Stimulated activated naive CD8-positive, alpha-beta T cell treated with anti-CD3 and anti-CD28 coated beads, Interleukin-15, Interleukin-2, amounts not matched to agents 100 U/mL and 50 U/mL, for 24 hours (primary cell): ENCODE data around the gene CDK14.
"Not testable (repeated sequence)": the region's sequence is repeated elsewhere in the genome, so short reads cannot be mapped to it uniquely, and the experiment has no call there.

Experiments
- ATAC-seq: fragments of 150-1000 bp; cut with Tn5 transposase; one replicate; pipeline ENCODE4 v1.10.0; 2021
- DNase-seq: peaks from one replicate; pipeline ENCODE4 v3.0.0; 2021

The CDK14 gene

DNA sequence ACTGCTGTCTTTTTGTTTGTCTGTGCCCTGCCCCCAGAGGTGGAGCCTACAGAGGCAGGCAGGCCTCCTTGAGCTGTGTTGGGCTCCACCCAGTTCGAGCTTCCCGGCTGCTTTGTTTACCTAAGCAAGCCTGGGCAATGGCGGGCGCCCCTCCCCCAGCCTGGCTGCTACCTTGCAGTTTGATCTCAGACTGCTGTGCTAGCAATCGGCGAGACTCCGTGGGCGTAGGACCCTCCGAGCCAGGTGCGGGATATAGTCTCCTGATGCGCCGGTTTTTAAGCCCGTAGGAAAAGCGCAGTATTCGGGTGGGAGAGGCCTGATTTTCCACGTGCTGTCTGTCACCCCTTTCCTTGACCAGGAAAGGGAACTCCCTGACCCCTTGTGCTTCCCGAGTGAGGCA, 43.6 kb downstream of the CDK14 start:
- not testable (repeated sequence) for ATAC-seq, DNase-seq

DNA sequence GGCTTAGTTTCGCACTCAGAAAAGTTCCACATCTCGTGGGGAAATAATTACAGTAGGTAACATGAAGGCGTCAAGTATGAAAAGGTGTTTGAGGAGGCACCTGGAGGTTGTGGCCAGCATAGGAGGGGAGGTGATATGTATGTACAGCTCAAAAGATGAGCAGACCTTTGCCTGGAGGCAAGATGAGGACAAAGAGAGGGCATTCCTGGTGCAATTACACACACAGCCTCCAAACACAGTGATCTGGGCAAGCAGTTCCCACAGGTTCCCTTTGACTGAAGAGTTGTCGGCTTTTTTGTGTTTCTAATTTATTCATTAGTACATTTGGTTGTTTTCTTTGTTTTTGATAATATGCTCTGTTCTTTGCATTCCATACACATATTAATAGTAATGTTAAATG, 46.9 kb downstream of the CDK14 start:
- ATAC-seq = no peak
- no peak for DNase-seq

DNA sequence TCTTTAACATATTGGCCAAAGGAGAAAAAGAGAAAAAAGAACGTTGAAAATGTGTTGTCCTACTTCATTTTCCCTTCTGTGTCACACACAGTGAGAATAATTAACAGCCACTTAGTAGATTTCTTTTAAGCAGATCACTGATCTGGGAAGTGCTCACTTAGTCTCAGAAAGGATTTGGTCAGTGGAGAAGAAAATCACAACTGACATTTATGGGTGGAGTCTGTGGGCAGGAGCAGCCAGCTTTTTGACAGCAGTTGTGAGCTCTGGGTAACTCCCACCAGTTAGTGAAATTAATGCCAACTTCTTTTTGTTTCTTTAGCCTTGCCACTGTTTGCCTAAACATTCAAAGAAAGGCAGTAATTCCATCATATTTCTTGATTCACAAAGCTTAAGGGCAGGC, 49.7 kb downstream of the CDK14 start:
- ATAC-seq (no peak), DNase-seq (no peak)

DNA sequence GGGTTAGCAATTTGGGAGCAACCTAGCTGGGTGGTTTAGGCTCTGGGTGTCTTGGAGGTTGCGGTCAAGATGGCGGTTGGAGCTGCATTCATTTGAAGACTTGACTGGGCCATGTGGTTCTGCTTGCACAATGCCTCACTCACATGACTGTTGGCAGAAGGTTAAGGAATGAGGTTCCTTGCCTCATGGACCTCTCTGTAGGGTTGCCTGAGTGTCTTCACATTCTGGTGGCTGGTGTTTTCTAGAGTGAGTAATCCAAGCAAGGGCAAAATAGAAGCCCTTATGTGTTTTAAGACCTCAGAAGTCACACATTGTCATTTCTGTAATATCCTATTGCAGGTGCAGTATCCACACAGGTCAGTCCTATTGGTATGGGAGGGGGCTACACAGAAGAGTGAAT, 52.0 kb downstream of the CDK14 start:
- ATAC-seq = no peak
- no peak for DNase-seq

DNA sequence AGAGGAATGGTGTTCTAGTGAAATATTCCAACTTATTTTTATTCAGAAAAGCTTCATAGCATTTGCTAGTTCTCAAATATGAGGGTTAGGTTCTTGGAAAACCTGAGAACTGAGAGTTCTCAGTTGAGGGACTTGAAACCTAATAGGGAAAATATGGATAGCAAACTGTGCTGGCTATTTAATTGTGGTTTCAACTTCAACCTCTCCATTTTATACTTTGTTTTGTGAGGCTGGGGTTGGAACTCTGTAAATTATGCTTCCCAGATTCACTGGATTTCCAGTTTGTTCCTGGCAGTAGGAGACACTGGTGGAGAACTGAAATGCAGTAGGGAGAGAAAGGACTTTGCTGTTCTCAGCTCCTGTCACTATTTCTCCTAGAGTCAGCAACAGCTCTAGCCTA, 52.7 kb downstream of the CDK14 start:
- ATAC-seq (no peak), DNase-seq (no peak)

DNA sequence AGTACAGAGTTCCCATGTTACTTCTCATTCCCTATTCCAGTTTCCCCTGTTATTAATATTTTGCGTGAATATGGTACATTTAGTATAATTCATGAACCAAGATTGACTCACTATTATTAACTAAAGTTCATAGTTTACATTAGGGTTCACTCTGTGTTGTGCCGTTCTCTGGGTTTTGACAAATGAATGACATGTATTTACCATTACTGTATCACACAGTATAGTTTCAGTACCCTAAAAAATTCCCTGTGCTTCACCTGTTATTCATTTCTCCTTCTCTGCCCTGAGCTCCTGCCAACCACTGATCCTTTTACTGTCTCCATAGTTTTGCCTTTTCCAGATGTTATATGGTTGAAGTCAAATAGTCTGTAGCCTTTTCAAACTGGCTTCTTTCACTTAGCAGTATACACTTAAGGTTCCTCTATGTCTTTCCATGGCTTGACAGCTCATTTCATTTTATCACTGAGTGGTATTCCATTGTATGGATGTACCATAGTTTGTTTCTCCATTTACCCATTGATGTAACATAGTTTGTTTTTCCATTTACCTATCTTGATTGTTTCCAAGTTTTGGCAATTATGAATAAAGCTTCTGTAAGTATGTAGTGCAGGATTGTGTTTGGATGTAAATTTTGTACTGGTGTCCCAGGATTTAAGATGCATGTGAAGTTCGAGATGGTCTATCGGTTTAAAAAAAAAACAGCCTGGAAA, 58.8 kb downstream of the CDK14 start:
- ATAC-seq = no peak
- DNase-seq = no peak

DNA sequence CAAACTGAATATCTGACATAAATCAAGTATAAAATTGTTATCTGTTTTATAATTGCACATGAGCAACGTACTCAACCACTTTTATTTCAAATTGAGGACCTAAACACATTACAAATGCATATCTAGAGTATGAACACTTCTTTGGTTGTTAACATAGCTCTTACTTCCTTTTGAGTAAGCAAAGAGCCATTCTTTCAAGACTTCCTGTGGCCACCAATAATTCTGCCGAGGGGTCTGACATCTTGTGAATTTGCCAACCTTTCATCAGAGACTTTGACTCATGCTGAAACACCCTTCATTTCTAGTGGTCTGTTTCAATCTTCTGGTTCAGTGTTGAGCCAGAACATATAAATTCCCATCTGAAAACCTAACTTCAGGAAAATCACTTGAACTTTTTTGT, 59.4 kb downstream of the CDK14 start:
- ATAC-seq (no peak), DNase-seq (no peak)

DNA sequence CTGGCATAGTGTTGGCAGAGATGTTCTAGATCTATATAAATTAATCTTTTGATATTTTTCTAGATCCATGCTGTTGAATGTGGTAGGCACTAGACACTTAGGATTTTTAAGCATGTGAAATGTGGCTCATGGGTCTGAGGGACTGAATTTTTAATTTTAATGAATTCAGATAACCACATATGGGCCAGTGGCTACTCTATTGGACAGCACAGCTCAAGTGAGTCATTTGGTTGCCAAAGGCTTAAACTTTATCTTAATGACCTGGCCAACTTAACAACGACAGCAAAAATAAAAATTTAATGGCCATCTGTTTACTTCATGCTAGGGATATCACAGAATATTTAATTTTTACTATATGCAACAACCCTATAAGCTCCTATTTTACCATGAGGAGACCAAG, 61.4 kb downstream of the CDK14 start:
- DNase-seq (no peak), ATAC-seq (no peak)

DNA sequence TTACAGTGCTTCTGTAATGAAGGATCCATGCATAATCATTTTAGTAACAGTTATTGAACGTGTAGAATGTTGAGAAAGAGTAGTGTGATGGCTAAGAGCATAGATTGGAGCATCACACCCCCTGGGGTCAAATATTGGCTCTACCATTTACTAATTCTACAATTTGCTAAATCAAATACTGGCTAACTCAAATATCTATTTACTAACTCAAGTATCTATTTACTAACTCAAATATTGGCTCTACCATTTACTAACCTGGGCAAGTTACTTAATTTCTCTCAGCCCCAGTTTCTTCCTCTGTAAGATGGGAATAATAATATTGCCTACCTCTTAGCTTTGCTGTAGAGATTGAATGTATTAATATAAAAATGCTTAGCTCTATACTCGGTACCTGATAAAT, 64.0 kb downstream of the CDK14 start:
- ATAC-seq = no peak
- no peak for DNase-seq

DNA sequence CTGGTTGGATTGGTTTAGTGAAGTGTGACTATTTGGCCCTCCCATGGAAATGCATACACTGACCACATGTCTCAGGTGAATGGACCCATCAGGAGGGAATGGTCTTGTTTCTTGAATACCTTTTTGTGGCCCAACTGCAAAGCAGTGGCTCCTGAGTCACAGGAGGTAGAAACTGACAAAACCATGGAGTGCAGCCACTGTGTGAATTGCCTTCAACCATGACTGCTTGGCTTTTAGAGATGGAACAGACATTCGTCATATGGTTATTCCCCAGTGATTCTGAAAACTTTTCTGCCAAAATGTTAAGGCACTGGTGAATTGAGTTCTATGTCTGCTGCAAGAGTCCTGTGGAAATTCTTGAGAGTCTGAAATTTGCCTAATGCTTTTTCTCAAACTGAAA, 64.7 kb downstream of the CDK14 start:
- DNase-seq = no peak
- no peak for ATAC-seq

DNA sequence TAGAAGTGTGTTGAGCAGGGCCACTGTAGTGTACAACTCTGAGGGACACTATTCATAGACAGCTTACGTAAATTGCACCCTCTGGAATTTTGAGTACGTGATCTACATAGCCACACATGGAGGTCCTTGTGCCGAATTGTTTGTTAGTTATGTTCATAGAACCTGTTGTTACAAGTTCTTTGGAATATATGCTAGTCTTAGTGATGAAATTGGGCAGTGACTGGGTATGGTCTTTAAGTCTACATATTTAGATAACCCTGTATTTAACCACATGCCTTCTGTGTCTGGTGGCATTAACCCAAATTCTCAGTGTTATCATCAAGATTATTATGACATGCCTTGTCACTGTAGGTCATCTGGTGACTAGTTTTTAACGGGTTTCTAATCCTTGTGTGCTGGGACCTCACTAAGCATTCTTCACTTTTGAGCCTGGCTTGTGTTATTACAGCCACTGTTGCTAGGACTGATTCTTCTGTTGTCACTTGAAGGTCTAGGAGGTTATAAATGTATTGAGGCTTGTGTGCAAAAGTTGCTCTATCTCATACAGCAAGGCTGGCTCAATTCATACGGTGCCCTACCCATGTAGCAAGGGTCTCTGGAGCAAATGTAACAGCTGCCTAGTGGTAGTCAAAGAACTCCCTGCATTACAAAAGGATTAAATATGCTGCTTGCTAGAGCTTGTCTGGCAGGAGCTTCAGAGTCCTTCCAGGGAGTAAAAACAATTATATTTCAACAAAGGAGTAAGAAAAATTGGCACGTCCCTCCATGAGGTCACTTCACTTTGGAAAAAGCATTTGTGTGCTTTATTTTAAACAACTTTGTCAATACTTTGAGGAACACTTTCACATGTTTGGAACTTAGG, 65.4 kb downstream of the CDK14 start:
- DNase-seq = no peak
- ATAC-seq = no peak

DNA sequence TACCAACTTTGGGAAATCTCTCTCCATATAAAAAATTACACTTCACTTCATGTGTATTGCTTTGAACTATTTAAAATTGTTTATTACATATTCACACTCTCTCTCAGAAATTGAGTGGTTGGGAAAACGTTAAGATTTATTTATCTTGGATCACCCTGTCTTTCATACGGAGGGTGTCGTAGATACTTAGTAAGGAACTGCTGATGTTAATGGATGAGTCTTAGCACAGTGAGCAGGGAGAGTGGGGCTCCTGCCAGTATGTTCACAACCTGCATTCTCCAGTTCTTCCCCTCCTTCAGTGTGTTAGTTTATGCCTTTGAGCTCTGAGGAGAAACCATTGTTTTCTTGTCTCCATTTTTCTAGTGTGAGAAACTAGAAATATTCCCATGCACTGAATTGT, 67.1 kb downstream of the CDK14 start:
- DNase-seq (no peak), ATAC-seq (no peak)

DNA sequence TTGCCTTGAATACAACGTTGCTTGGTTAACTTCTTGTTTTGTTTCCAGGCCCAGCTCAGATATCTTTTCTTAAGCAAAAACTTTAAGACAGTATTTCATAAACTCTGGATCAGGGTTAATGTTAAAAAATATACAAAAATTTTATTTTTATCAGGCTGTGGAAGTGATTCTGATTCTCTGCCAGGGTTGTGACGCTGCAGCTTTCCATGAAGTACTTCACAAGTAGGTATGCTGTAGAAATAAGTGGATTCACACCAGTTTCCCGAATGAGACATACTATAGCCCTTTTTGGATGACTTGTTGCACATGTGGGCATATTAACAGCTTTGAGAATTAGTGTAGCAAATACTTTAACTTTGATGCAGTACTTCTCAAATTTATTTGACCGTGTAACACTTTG, 70.1 kb downstream of the CDK14 start:
- ATAC-seq = no peak

DNA sequence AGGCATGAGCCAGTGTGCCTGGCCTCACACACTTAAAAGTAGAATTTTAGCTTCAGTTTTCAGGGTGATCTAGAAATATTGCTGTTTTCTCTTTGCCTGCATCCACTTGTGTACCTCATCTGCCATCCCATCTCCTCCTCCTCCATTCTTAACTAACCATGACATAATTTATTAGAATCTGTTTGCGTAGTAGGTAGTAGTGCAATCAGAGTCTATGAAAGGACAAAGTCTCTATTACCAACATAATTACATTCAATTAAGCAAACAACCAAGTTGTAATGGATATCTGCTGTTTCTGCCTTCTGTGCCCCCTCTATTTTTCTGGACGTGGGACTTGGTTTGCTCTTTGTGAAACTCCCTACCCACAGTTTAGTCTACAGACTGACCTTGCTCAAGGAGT, 72.9 kb downstream of the CDK14 start:
- DNase-seq = no peak
- ATAC-seq = no peak

More for the DNA sequence above, 70.1 kb downstream of the CDK14 start:
- DNase-seq = no peak

DNA sequence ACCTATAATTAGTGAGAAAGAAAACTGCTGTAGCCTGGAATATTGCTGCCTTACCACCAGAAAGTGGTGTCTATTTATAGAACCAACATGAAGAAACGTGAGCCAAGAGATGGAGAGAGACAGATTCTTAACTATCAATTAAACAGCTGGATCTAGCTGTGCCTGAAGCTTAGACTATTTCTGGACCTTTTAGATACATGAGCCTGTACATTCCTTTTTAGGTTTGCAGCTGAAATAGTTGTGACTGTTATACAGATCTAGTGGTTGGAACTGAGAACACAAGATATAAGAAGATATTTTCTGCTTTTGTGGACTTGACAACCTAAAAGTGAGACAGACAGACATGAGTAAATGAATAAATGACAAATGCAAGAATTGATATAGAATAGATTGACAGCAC, 73.4 kb downstream of the CDK14 start:
- no peak for DNase-seq
- ATAC-seq = no peak

DNA sequence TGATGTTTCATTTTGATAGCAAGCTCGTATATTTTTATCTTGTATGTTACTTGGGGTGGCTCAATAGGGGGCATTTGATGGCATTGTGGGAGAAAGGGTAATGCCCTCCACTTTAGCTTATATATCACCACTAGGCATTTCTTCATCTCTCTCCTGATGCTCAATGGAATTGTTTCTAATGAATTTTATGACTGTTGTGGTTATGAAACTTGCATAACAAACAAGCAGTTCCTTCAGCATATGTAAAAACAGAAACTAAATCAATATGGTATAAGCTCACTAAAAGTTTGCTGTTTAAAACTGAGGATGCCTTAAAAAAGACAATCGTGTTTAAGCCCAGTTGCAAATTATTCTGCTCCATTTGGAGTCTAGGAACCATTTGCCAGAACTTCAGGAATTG, 75.5 kb downstream of the CDK14 start:
- ATAC-seq (no peak), DNase-seq (no peak)

DNA sequence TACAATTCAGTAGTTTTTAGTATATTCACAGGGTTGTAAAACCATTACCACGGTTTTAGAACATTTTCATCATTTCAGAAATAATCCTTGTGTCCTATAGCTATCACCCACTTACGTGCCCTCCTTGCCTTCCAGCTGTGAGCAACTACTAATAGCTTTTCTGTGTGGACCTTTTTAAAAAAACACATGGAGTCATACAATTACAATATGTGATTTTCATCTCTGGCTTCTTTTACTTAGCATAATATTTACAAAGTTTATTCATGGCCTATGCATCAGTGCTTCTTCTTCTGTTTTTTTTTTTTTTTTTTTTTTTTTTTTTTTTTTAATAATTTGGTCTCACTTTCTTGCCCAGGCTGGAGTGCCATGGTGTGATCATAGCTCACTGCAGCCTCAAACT, 76.1 kb downstream of the CDK14 start:
- ATAC-seq = no peak

DNA sequence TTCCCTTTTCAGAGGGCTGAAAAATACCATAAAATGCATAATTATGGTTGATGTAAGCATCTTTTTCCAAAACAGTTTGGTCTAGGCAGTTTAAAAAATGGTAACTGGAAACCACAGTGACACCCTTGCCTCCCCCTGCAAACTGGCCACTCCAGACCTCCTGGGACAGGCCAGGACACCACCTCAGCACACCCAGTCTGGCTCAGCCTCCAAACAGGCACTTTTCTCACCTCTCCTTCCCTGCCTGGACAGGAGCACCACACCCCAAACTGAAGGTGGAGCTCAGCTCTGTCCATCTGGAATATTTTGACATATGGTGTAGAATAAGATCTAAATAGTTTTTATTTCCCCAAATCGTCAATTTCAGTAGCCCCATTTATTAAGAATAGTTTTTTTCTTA, 78.5 kb downstream of the CDK14 start:
- DNase-seq = no peak
- ATAC-seq = no peak

More for the DNA sequence above, 76.1 kb downstream of the CDK14 start:
- DNase-seq = no peak

DNA sequence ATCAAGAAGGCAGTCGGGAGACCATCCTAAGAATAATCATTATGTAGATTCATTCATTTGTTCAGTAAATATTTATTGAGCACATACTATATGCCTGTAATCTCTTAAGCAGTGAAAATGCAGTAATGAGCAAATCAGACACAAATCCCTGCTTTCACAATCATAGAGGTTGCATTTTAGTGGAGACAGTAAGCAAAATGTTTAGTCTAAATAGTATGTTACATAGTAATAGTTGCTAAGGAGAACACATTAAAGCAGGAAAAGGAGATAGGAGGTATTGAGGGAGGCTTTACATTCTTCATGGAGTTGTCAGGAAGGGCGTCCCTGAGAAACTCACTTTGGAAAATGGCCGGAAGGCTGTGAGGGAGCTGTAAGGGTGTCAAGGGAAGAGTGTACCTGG, 79.9 kb downstream of the CDK14 start:
- ATAC-seq (no peak), DNase-seq (no peak)

DNA sequence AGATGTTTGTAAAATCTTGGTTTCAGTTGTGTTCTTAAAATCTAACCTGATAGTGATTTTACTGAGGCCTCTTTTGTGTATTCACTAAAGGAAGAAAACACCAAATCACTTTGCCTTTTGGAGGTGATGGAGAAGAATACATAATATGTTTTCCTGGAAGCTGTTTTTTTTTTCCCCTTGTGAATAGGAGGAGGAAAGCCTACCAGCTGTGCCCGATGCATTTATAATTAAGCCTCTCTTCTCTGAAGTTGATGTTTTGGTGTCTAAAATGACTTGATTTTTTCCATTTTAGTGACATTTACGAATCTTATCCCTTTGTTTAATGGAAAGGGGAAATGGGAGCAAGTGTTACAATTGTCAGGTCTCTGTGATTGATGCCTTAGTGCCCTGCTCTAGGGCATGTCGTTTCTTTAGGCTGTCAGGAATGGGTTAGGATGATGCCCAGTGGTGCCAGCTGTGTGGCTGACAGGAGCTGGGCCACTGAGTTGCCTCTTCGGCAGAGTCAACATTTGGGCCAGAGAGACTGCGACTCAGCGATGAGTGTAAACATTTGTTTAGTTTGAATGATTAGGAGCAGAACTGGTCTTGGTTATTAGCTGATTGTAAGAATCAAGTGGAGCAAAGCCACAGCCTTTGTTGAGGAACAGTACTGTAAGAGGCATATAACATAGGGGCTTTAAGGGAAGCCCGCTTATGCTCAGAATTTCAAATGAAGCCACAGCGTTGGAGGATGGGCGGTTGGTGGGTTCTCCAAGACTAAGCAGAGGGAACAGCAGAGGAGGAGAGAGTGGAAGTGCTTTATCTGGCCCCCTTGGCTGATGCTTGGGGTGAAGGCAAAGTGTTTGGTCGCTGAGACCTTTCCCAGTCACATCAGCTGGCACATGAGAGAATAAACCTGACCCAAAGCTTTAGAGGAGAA, 81.6 kb downstream of the CDK14 start:
- no peak for DNase-seq

DNA sequence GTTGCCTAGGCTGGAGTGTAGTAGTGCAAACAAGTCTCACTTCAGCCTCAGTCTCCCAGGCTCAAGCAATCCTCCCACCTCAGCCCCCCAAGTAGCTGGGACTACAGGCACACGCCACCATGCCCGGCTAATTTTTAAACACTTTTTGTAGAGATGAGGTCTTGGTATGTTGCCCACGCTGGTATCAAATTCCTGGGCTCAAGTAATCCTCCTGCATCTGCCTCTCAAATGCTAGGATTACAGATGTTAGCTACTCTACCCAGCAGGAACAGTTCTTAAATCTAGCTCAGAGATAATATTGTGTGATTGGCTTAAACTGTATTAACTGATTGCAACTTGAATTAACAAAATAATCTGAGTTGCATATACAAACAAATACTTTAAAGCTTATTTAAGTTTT, 82.9 kb downstream of the CDK14 start:
- DNase-seq (no peak), ATAC-seq (no peak)

More for the DNA sequence above, 81.6 kb downstream of the CDK14 start:
- peak; percentile 6 for ATAC-seq

DNA sequence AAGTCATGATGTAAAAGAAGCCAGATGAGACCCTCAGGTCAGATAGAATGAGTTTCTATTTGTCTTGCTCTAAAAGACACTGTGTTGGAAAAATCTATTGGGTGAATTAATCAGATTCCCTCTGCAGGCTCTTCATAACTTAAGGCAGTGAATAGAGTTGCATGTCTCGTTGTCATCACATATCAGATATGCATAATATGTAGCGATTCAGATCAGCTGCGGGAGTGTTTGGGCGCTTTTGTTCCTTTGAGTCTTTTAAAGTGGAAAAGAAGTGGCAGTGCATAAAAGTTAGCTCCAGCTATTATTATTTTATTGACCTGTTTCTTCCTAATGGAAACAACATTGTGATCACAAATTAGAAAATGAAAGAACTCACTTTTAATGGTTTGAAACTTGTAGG, 84.4 kb downstream of the CDK14 start:
- DNase-seq (no peak), ATAC-seq (no peak)
